Amniotic epithelial cell (primary cell): ENCODE results near the gene AIG1.
A peak's percentile ranks its signal among the peaks of the same experiment; 100 is the strongest.
"Not testable (repeated sequence)": the region's sequence is repeated elsewhere in the genome, so short reads cannot be mapped to it uniquely, and the experiment has no call there.

Experiments used
- DNase-seq: peaks from one replicate; pipeline ENCODE4 v3.0.0-alpha.2; 2010; ENCODE audit warnings: low read depth

AIG1 gene

GRCh38 chr6:143329323-143329722, 268.6 kb downstream of the AIG1 start:
- no peak for DNase-seq

- DNase-seq, result no peak
These were observed 270.7 kb downstream of the AIG1 start for GRCh38 chr6:143331362-143331761.

DNA sequence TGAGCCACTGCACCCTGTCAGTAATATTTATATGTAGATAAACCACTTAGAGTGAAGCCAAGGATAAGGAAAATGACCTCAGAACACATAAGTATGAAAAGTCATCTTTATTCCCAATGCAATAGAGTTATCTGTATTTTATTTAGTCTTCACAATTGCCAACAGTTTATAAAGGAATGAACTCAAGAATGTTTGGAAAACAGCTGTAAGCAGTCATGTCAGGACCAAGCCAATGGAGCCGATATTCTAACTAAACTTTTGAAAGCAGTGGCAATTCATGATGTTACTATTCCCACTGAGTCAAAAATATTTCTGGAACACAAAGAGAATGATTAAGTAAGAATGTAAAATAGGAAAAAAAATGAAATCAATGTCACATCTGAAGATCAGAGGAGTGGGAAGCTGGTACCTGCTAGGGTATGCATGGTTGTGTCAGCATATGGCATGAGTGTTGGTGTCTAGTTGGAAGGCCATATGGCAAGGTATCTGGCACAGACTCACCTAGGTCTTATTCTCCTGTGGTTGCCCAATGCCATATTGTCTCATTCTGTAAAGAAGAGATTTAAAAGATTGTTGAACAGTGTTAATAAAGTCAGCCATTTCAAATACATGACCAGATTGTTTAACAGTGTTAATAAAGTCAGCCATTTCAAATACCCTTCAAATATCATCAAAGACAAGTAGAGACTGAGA, 271.6 kb downstream of the AIG1 start:
- DNase-seq, result no peak

- no peak for DNase-seq
These were observed 272.4 kb downstream of the AIG1 start for GRCh38 chr6:143333081-143333480.

DNA sequence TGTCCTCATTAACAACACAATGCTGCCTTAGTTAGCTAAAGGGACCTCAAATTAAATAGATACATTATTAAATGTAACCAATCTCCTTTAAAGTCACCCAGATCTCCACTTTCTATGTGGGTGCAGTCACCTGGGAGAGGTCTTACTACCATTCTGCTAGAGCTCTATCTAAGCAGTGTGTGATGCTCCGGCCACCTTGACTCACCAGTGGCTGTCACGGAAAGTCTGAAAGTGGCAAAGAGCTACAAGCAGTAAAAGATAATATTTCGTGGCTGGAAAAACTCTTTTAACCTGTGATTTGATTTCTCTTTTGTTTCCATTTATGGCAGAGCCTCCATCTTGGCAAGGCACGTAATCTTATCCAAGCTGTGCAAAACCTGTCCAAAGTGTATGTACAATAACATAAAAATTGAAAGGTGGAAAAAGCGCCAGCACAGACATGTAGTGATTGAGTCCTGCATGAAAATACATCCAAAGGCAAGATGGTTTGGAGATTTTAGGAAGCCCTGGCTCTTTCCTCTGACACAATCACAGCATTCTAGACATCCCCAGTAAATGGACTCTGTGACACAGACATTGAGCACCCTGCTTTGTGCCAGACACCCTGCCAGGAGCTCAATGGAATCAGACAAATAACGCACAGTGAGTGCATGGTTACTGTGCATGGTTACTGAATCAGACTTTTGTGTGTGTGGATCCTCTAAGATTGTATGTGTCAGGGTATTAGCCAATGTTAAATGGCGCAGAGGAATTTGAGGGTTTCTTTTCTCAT, 273.2 kb downstream of the AIG1 start:
- DNase-seq, result no peak

DNA sequence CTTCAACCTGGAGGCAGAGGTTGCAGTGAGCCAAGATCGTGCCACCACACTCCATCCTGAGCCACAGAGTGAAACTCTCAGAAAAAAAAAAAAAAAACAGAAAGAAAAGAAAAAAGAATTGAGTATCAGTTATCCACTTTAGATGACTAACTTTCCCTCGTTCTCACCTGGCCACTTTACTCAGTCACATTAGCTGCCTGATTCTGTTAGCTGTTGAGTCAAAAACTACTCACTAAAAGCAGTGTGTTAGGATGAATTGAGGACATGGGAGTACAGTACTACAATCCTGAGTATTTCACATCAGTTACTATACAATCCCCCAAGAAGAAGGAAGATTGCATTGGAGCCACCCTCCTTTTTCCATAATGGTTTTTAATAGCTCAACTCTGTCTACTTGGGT, 275.2 kb downstream of the AIG1 start:
- DNase-seq, result no peak

GRCh38 chr6:143336446-143337152, 275.9 kb downstream of the AIG1 start:
- no peak for DNase-seq

- peak; percentile 10 for DNase-seq
These were observed 276.7 kb downstream of the AIG1 start for GRCh38 chr6:143337201-143337949.

- DNase-seq, result no peak
These were observed 278.5 kb downstream of the AIG1 start for GRCh38 chr6:143339223-143339622.

DNA sequence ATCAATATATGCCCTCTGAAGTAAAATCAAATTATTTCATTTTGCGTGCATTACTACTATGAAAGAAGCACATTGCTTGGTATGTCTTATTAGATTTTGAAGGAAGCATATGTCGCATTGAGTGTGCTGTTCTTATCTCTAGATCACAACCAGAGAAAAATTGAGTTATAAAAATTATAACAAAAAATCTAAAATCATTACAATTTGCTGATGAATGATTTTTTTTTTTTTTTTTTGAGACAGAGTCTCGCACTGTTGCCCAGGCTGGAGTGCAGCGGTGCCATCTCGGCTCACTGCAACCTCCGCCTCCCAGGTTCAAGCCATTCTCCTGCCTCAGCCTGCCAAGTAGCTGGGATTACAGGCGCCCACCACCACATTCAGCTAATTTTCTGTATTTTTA, 284.8 kb downstream of the AIG1 start:
- DNase-seq, result not testable (repeated sequence)

GRCh38 chr6:143346004-143346403, 285.3 kb downstream of the AIG1 start:
- DNase-seq, result no peak

- DNase-seq, result no peak
These were observed 287.8 kb downstream of the AIG1 start for GRCh38 chr6:143348531-143348930.

GRCh38 chr6:143349530-143349929, 288.8 kb downstream of the AIG1 start:
- no peak for DNase-seq

DNA sequence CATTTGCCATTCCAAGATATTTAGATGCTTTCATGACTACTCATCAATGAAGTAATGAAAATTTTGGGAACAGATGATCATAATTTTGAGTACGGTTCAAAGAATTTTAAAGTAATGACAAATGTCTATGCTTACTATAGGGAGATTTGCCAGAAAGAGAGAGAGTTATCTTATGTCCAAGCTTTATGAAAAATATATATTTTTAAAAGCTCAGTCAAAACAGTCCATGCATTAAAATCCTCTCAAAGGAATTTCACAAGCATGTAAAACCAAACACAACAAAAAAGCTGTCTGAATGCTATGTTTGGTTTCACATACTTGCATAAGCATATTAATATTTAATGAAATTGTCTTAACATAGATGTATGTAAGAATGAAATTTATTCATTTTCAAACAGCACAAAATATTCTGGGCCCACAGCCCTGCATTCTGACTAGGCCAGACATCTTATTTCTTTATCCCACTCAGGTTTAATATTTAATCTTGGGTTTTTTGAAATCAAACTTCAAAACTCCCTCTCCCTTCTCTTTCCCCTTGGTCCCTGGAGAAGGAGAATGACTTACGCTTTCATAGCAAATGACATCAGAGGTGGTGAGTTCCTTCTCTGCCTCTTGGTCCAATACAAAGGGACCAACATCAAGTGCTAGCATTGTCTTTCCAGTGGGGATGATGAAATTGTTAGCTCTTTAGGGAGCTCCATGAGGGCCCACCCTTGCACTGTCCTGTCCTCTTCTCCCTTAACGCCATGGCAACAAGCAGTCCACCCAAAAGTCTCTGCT, 295.6 kb downstream of the AIG1 start:
- DNase-seq, result no peak

- no peak for DNase-seq
These were observed 296.5 kb downstream of the AIG1 start for GRCh38 chr6:143357152-143357551.

DNA sequence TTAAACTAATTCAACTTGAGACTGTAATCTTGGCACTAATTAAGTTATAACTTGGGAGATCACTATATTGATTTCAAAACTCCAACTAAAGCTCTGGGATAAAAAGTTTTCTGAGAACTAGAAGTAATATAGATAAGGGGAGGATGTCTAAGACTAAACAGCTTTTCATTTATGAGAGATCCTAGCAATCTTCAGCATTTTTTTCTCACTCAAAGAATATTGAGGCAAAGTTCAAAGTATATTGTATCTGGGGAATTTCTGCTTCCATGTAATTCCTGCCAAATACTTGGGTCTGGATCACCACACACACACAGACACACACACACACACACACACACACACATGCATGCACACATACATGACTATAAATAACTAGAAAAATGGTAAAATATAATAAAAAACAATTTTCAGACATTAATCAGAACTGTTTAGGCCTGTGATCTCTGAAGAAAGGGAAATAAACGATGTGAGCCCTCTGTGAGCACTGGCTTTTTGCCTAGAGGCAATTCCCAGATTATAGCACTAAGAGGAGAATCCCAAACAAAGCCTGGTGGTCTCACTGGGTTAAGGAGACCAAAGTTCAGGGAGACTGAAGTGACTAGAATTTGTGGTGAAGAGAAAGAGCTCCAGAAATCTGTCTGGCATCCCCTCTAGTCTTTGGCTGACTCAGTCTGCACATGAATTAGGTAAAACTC, 297.0 kb downstream of the AIG1 start:
- no peak for DNase-seq

GRCh38 chr6:143361536-143362191, 301.0 kb downstream of the AIG1 start:
- DNase-seq, result no peak

DNA sequence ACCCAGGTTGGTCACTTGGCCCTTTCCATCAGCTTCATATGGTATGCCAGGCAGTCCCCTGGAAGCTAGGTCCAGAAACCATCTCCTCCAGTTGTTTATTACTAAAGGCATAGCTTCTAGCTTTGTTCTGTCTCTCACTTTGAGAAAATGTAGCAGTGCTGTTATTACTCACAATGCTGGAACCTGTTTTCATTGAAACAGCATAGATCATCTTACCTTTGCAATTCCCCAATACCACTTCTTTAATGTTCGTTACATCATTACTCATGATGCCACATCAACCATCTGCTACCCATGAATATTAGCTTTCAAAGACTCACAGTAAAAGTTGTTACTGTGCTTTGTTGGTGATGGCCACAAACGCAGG, 301.5 kb downstream of the AIG1 start:
- DNase-seq, result no peak

- no peak for DNase-seq
These were observed 302.6 kb downstream of the AIG1 start for GRCh38 chr6:143363299-143363698.

DNA sequence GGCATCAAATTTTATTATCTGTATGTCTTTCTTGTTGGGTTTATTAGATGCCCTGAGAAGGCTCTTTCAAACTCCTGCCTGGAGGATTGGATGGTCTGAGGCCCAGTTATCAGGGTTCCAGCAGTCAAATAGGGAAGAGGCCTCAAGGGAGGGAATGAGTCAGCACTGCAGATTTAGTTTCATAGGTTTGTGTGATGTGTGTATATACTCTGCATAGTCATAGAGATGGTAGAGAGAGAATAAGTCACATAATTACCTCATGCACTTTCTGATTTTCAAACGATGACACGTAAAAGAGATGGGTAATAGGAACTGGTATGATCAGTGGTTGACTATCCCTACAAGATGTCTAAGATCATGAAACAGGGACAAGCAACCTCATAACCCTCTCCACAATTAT, 307.7 kb downstream of the AIG1 start:
- peak; percentile 56 for DNase-seq
